ENCODE measurements around the gene FLNB.
"Not testable (repeated sequence)": the region's sequence is repeated elsewhere in the genome, so short reads cannot be mapped to it uniquely, and the experiment has no call there.

FLNB gene

DNA sequence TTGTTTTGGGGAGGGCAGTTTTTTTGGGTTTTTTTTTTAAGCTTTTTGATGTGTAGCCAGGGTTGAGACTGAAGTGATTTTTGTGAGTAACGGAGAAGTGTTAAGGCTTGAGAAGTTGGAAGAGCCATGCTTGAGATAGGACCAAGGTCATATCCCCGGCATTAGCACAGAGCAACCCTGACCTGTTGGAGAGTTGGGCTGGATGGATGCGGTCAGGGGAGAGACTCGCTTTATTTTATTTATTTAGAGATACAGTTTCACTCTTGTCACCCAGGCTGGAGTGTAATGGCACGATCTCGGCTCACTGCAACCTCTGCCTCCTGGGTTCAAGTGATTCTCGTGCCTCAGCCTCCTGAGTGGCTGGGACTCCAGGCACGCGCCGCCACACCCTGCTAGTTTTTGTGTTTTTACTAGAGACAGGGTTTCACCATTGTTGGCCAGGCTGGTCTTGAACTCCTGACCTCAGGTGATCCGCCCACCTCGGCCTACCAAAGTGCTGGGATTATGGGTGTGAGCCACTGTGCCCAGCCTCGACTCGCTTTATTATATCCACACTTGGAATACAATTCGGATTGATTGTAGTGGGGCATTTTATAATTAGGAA, 43.5 kb downstream of the FLNB start:
- Histone ChIP-seq H3K27ac (ENCODE audit: low read depth, low read length) (peak overlapping the region; percentile 69), H3K4me1 (ENCODE audit: insufficient read depth, low read length) (peaks cover 59% of the 10 kb centered on the region)
- H3K36me3 ChIP-seq (ENCODE audit: insufficient read depth, low read length); H3K4me3 ChIP-seq (ENCODE audit: low read depth in 1 of 2, low read length in 2 of 2); H3K27me3 ChIP-seq (ENCODE audit: control insufficient read depth in 1 of 2, insufficient read depth in 2 of 2, low read length in 2 of 2); H3K9me3 ChIP-seq (ENCODE audit: low read length); H3K9ac ChIP-seq (ENCODE audit: low read length): not testable (repeated sequence)

GRCh38 chr3:58052373-58053273, 44.4 kb downstream of the FLNB start:
- H3K27ac ChIP-seq (ENCODE audit: low read depth, low read length) = peak overlapping the region; percentile 69
- H3K36me3 ChIP-seq (ENCODE audit: insufficient read depth, low read length) = no peaks in the 10 kb centered on the region
- H3K4me1 ChIP-seq (ENCODE audit: insufficient read depth, low read length) = peaks cover 56% of the 10 kb centered on the region
- H3K27me3 ChIP-seq (ENCODE audit: control insufficient read depth in 1 of 2, insufficient read depth in 2 of 2, low read length in 2 of 2) = no peaks in the 10 kb centered on the region
- H3K9ac ChIP-seq (ENCODE audit: low read length) = peak overlapping the region; percentile 6
- no peak overlapping the region for H3K4me3 ChIP-seq (ENCODE audit: low read depth in 1 of 2, low read length in 2 of 2)
- H3K9me3 ChIP-seq (ENCODE audit: low read length) = no peaks in the 10 kb centered on the region

- Histone ChIP-seq H3K4me3 (ENCODE audit: low read depth in 1 of 2, low read length in 2 of 2) (no peak overlapping the region), H3K4me1 (ENCODE audit: insufficient read depth, low read length) (peaks cover 52% of the 10 kb centered on the region), H3K36me3 (ENCODE audit: insufficient read depth, low read length) (no peaks in the 10 kb centered on the region), H3K9me3 (ENCODE audit: low read length) (no peaks in the 10 kb centered on the region), H3K27ac (ENCODE audit: low read depth, low read length) (no peak overlapping the region), H3K9ac (ENCODE audit: low read length) (no peak overlapping the region), H3K27me3 (ENCODE audit: control insufficient read depth in 1 of 2, insufficient read depth in 2 of 2, low read length in 2 of 2) (no peaks in the 10 kb centered on the region)
Observed at GRCh38 chr3:58054652-58055051, 46.4 kb downstream of the FLNB start.

- H3K9ac ChIP-seq (ENCODE audit: low read length) = no peak overlapping the region
- no peak overlapping the region for H3K27ac ChIP-seq (ENCODE audit: low read depth, low read length)
- no peaks in the 10 kb centered on the region for H3K9me3 ChIP-seq (ENCODE audit: low read length)
- H3K4me1 ChIP-seq (ENCODE audit: insufficient read depth, low read length) = peaks cover 55% of the 10 kb centered on the region
- no peak overlapping the region for H3K4me3 ChIP-seq (ENCODE audit: low read depth in 1 of 2, low read length in 2 of 2)
- H3K27me3 ChIP-seq (ENCODE audit: control insufficient read depth in 1 of 2, insufficient read depth in 2 of 2, low read length in 2 of 2) = no peaks in the 10 kb centered on the region
- no peaks in the 10 kb centered on the region for H3K36me3 ChIP-seq (ENCODE audit: insufficient read depth, low read length)
Observed at GRCh38 chr3:58055314-58055713, 47.1 kb downstream of the FLNB start.

DNA sequence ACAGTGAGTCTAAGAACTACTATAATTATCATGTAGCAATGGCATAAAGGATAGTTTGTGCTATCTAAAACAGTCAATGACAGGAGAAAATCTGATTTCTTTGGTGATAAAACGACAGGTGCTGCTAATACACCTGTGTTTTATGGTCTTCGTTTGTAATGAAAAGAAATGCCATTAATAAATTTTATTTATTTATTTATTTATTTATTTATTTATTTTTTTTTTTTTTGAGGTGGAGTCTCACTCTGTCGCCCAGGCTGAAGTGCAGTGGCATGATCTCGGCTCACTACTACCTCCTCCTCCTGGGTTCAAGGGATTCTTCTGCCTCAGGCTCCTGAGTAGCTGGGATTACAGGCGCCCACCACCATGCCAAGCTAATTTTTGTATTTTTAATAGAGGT, 47.7 kb downstream of the FLNB start:
- peaks cover 53% of the 10 kb centered on the region for H3K4me1 ChIP-seq (ENCODE audit: insufficient read depth, low read length)
- H3K27me3 ChIP-seq (ENCODE audit: control insufficient read depth in 1 of 2, insufficient read depth in 2 of 2, low read length in 2 of 2); H3K9ac ChIP-seq (ENCODE audit: low read length); H3K4me3 ChIP-seq (ENCODE audit: low read depth in 1 of 2, low read length in 2 of 2); H3K27ac ChIP-seq (ENCODE audit: low read depth, low read length); H3K9me3 ChIP-seq (ENCODE audit: low read length); H3K36me3 ChIP-seq (ENCODE audit: insufficient read depth, low read length): not testable (repeated sequence)

- Histone ChIP-seq H3K27ac (ENCODE audit: low read depth, low read length) (peak overlapping the region; percentile 93), H3K4me1 (ENCODE audit: insufficient read depth, low read length) (peaks cover 49% of the 10 kb centered on the region), H3K9ac (ENCODE audit: low read length) (peak overlapping the region; percentile 25), H3K9me3 (ENCODE audit: low read length) (no peaks in the 10 kb centered on the region), H3K36me3 (ENCODE audit: insufficient read depth, low read length) (no peaks in the 10 kb centered on the region), H3K27me3 (ENCODE audit: control insufficient read depth in 1 of 2, insufficient read depth in 2 of 2, low read length in 2 of 2) (no peaks in the 10 kb centered on the region), H3K4me3 (ENCODE audit: low read depth in 1 of 2, low read length in 2 of 2) (peak overlapping the region in 1 of 2 donors; percentile 6)
Observed at GRCh38 chr3:58058361-58059263, 50.4 kb downstream of the FLNB start.

DNA sequence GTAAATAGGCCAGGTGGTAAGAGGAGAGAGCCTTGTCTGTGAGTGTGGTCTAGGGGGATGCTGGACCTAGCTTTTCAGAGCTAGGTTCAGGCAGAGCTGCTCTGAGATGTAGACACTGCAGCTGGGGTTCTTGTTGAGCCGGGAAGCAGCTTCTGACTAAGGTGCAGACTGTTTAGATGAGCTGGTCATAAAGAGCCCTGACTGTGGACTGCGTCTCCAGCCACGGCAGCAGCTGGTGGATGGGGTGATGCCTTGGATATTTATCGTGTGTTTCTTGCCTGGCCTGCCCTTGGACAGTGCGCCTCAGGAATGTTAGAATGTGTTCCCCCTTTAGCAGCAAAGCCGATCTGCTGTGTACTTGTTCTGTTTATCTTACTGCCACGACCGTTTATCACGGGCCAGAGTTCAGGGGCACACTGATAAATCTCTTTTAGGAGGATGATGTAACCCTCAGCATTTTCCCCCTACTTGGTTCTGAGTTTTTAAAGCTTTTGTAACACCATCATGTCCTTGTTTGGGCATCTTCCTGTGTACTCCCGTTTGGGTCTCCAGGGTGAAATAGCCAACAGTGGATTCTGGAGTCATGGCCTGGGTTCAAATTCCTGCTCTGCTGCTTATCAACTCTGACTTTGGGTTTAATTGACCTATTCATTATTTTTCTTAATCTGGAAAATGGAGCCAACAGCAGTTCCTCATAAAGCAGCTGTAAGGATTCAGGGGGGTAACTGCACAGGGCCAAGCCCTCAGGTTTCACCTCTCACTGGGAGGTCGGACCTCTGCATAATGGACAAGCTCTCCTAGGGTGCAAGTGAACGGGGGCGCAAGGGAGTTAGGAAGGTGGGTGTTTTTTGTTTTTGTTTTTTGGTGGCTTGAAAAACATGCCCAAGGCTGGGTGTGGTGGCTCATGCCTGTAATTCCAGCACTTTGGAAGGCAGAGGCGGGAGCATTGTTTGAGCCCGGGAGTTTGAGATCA, 51.4 kb downstream of the FLNB start:
- H3K4me1 ChIP-seq (ENCODE audit: insufficient read depth, low read length) = peaks cover 54% of the 10 kb centered on the region

GRCh38 chr3:58062472-58062871, 54.2 kb downstream of the FLNB start:
- no peaks in the 10 kb centered on the region for H3K27me3 ChIP-seq (ENCODE audit: control insufficient read depth in 1 of 2, insufficient read depth in 2 of 2, low read length in 2 of 2)
- H3K9me3 ChIP-seq (ENCODE audit: low read length) = no peaks in the 10 kb centered on the region
- peaks cover 79% of the 10 kb centered on the region for H3K4me1 ChIP-seq (ENCODE audit: insufficient read depth, low read length)
- no peak overlapping the region for H3K9ac ChIP-seq (ENCODE audit: low read length)
- H3K4me3 ChIP-seq (ENCODE audit: low read depth in 1 of 2, low read length in 2 of 2) = peak overlapping the region in 1 of 2 donors; percentile 2
- no peaks in the 10 kb centered on the region for H3K36me3 ChIP-seq (ENCODE audit: insufficient read depth, low read length)
- peak overlapping the region; percentile 86 for H3K27ac ChIP-seq (ENCODE audit: low read depth, low read length)

More for the DNA sequence above, 51.4 kb downstream of the FLNB start:
- Histone ChIP-seq H3K27ac (ENCODE audit: low read depth, low read length) (peak overlapping the region; percentile 93), H3K4me3 (ENCODE audit: low read depth in 1 of 2, low read length in 2 of 2) (peak overlapping the region in 1 of 2 donors; percentile 21), H3K9me3 (ENCODE audit: low read length) (no peaks in the 10 kb centered on the region), H3K9ac (ENCODE audit: low read length) (peak overlapping the region; percentile 25), H3K27me3 (ENCODE audit: control insufficient read depth in 1 of 2, insufficient read depth in 2 of 2, low read length in 2 of 2) (no peaks in the 10 kb centered on the region), H3K36me3 (ENCODE audit: insufficient read depth, low read length) (no peaks in the 10 kb centered on the region)

DNA sequence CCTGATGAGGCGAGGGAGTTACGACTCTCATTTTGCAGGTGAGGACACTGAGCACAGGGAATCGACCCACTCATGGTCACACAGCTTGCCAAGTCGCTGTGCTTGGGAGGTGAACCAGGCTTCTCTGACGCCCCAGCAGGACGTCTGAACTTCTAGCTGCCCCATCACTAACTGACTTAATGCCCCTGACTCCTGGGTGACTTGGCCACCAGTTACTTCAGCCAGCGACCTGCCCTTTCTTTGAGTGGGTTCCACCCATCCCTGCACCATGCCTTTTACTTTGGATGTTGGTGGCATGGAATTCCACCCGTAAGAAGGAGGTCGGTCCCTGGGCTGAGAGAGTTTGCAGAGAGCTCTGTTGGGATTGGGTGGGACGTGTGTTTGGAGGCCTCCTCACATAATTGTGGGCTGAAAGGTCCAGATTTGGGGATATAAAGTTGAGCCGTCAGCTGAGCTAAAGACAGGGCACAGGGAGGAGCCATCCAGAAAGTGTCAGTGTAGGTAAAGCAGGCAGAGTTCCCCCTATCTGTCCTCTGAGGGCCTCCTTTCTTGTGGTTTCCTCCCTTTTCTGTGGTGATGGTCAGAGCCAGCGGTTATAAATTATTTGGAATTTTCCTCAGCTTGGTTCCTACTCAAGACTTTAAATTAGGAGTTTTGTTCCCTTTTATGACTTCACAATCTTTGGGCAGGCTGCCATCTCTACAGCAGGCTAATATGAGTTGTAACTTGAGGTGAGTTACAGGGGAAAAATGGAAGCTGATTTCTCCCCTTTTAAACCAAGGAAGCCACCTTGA, 55.0 kb downstream of the FLNB start:
- Histone ChIP-seq H3K36me3 (ENCODE audit: insufficient read depth, low read length) (no peaks in the 10 kb centered on the region), H3K27me3 (ENCODE audit: control insufficient read depth in 1 of 2, insufficient read depth in 2 of 2, low read length in 2 of 2) (no peaks in the 10 kb centered on the region), H3K4me1 (ENCODE audit: insufficient read depth, low read length) (peaks cover 82% of the 10 kb centered on the region), H3K9me3 (ENCODE audit: low read length) (no peaks in the 10 kb centered on the region), H3K27ac (ENCODE audit: low read depth, low read length) (peak overlapping the region; percentile 86), H3K4me3 (ENCODE audit: low read depth in 1 of 2, low read length in 2 of 2) (peak overlapping the region; percentile 2 to 16), H3K9ac (ENCODE audit: low read length) (peak overlapping the region; percentile 6)
